Immature natural killer cell (primary cell): ENCODE results near the gene IL36A. TPM values are rescaled to one million over a fixed set of nuclear protein-coding genes. Genes with fewer than 3 reads are reported as not detected.

ENCODE experiments used
- DNase-seq, 3 donors: peaks; one replicate each; pipeline ENCODE4 v3.0.0; 2022; ENCODE audit warnings: mixed read lengths in 1 of 3
- H3K27ac Mint-ChIP-seq, 6 donors: one replicate each; pipeline ENCODE4 v1.8.0; 2020; ENCODE audit warnings: mixed read lengths in 6 of 6, mild to moderate bottlenecking in 5 of 6, inconsistent platforms in 4 of 6, moderate library complexity in 3 of 6
- H3K27me3 Mint-ChIP-seq, 3 donors: one replicate each; pipeline ENCODE4 v1.8.0; 2020 to 2021; ENCODE audit warnings: low read depth in 3 of 3, mild to moderate bottlenecking in 3 of 3, mixed read lengths in 3 of 3, moderate library complexity in 3 of 3, inconsistent platforms in 1 of 3
- H3K36me3 Mint-ChIP-seq, 3 donors: one replicate each; pipeline ENCODE4 v1.8.0; 2020; ENCODE audit warnings: mixed read lengths in 3 of 3, inconsistent platforms in 2 of 3, mild to moderate bottlenecking in 2 of 3
- H3K4me1 Mint-ChIP-seq, 2 donors: one replicate each; pipeline ENCODE4 v1.8.0; 2020; ENCODE audit warnings: inconsistent platforms in 2 of 2, mild to moderate bottlenecking in 2 of 2, mixed read lengths in 2 of 2, moderate library complexity in 1 of 2
- H3K4me3 Mint-ChIP-seq, 5 donors: one replicate each; pipeline ENCODE4 v1.8.0; 2020; ENCODE audit warnings: mild to moderate bottlenecking in 5 of 5, mixed read lengths in 5 of 5, inconsistent platforms in 3 of 5, moderate library complexity in 3 of 5
- H3K9me3 Mint-ChIP-seq, 6 donors: one replicate each; pipeline ENCODE4 v1.8.0; 2020; ENCODE audit warnings: mild to moderate bottlenecking in 6 of 6, mixed read lengths in 6 of 6, inconsistent platforms in 4 of 6, moderate library complexity in 3 of 6
- polyA plus RNA-seq, 3 donors: library from polyadenylated mRNA; unstranded; fragments of 300-500 nt; fragmentation: Illumina TruSeq; gene quantifications; one replicate each; pipeline ENCODE4 v1.2.3, GENCODE V29; 2021

The IL36A gene
- polyA plus RNA-seq, 3 donors from 2014 or later = not detected

DNA sequence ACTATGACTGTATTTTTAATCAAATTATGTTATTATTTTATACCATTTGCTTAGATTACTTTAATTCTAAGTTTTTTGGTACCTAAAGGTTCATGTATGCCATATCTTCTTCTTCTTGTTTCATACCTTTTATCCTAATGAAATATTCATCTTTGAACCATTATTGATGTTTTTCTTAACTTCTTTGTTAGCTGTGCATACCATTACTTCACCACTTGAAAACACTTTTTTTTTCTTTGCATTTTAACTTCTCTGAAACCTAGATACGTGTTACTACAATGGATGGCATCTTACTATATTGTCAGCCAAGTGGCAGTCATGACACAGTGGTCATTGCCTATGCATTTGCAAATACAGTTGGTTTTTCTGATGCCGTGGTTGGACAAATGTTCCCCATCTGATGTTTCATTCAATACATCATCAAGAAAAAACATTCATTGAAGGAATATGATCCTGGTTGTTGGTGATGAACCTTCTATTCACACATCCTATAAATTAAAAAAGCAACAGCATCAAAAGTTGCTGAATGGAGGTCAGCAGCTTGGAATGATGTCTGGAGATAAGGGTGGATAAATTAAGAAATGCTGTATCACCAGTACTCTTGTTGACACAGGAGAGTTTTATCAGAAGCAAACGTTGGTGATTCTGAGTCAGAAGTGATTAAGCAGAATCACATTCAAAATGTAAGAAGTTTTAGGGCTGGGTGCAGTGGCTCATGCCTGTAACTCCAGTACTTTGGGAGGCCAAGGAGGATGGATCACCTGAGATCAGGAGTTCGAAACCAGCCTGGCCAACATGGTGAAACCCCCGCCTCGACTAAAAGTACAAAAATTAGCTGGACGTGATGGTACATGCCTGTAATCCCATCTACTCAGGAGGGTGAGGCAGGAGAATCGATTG, 7.4 kb downstream of the IL36A start:
- Mint-ChIP-seq H3K4me1 (no peaks in the 10 kb centered on the region), H3K36me3 (no peaks in the 10 kb centered on the region), H3K9me3 (peaks cover 0 to 3% (median 0%) of the 10 kb centered on the region in 6 donors), H3K27ac (no peak overlapping the region), H3K27me3 (peaks cover 0 to 18% (median 5%) of the 10 kb centered on the region in 3 donors), H3K4me3 (no peak overlapping the region)
- DNase-seq = no peak

DNA sequence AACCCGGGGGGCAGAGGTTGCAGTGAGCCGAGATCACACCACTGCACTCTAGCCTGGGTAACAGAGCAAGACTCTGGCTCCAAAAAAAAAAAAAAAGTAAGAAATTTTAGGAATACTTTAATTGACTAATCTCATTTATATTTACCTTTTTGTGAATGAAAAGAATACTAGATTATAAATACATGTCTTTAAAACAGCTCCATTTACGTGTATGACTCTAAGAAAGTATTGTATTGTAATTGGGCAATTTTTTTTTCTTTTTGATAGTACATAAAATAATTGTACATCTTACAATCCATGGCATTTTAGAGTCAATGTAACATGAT, 8.0 kb downstream of the IL36A start:
- no peak for DNase-seq
- Mint-ChIP-seq H3K4me1 (no peaks in the 10 kb centered on the region), H3K27ac (no peak overlapping the region), H3K4me3 (no peak overlapping the region), H3K27me3 (peaks cover under 1 to 20% (median 7%) of the 10 kb centered on the region in 3 donors), H3K36me3 (no peaks in the 10 kb centered on the region), H3K9me3 (peaks cover 0 to 3% (median 0%) of the 10 kb centered on the region in 6 donors)

DNA sequence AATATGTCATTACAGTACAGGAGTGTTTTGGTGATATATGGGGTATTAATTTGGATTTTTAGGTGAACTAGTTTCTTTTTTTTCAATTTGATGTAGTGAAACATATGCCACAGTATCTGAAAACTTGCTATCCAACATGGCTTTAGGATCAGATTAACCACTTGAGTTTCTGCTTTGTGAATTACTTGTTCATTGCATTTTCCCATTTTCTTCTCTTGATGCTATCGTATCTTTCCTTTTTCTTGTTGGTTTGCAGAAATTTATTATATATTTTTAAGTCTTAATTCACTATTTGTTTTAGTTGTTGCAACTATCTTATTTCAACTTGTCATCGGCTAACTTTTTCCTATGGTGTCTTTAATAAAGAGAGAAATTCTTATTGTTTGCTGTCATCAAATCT, 8.8 kb downstream of the IL36A start:
- Mint-ChIP-seq H3K27me3 (peaks cover 6 to 20% (median 7%) of the 10 kb centered on the region in 3 donors), H3K9me3 (peaks cover 0 to 4% (median 2%) of the 10 kb centered on the region in 6 donors), H3K27ac (no peak overlapping the region), H3K36me3 (no peaks in the 10 kb centered on the region), H3K4me1 (no peaks in the 10 kb centered on the region), H3K4me3 (no peak overlapping the region)
- no peak for DNase-seq

DNA sequence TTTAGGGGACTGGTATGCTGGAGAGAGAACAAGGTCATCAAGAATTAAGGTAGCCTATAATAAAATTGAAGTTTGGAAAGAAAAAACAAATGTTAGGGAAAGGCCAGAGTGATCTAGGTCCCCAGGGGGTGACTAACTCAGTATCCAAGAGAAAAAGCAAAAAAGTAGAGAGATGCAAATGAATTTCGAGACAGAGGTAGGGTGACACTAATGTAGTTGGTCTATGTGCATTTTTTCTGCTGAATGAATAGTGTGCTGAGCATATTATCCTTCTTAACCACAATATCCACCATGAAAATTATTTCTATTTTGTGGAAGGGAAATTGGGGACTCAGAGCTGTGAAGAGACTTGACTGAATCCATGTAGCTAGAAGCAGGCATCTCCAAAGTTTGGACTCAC, 9.8 kb downstream of the IL36A start:
- no peak for DNase-seq
- Mint-ChIP-seq H3K4me3 (no peak overlapping the region), H3K9me3 (peaks cover 0 to 7% (median 2%) of the 10 kb centered on the region in 6 donors), H3K27ac (no peak overlapping the region), H3K27me3 (peaks cover 6 to 20% (median 9%) of the 10 kb centered on the region in 3 donors), H3K36me3 (no peaks in the 10 kb centered on the region), H3K4me1 (no peaks in the 10 kb centered on the region)

DNA sequence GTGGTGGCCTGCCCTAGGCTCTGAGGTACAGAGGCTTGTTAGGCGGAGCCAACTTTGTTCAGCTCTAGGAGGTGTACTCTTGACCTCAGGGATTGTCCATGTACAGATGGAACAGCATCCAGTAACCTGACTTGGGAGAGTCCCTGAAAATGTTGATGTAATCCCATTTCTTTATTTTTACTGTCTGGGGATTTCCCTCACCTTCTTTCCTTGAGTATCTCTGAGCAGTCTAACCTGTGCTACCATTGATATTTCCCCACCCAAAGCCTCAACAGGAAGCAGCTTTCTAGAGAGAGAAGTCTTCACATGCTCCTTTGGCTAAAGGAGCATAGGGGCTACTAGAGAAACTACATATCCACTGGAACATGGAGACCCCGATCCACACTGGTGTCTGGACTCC, 10.4 kb downstream of the IL36A start:
- Mint-ChIP-seq H3K4me3 (no peak overlapping the region), H3K4me1 (no peaks in the 10 kb centered on the region), H3K27ac (no peak overlapping the region), H3K27me3 (peaks cover 6 to 20% (median 9%) of the 10 kb centered on the region in 3 donors), H3K9me3 (peaks cover 0 to 7% (median 2%) of the 10 kb centered on the region in 6 donors), H3K36me3 (no peaks in the 10 kb centered on the region)
- no peak for DNase-seq

DNA sequence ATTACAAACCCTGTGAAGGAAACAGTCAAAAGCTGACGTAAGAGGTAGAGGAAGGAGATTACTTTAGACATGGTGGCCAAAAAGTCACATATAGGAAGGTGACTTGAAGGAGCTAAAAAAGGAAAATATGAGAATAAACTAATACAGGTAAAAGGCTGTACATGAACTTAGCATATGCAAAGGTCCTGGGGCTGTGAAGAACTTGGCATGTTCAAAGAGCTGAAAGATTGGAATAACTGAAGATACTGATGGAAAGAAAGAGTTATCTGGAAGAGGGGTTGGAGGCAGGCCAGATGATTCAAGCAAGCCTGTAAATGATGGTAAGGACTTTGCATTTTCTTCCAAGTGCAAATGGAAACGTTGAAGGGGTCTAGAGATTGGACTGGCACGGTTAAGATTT, 13.2 kb downstream of the IL36A start:
- Mint-ChIP-seq H3K27me3 (peaks cover 6 to 16% (median 9%) of the 10 kb centered on the region in 3 donors), H3K4me3 (no peak overlapping the region), H3K36me3 (no peaks in the 10 kb centered on the region), H3K27ac (no peak overlapping the region), H3K4me1 (no peaks in the 10 kb centered on the region), H3K9me3 (peaks cover 0 to 7% (median 2%) of the 10 kb centered on the region in 6 donors)
- no peak for DNase-seq

DNA sequence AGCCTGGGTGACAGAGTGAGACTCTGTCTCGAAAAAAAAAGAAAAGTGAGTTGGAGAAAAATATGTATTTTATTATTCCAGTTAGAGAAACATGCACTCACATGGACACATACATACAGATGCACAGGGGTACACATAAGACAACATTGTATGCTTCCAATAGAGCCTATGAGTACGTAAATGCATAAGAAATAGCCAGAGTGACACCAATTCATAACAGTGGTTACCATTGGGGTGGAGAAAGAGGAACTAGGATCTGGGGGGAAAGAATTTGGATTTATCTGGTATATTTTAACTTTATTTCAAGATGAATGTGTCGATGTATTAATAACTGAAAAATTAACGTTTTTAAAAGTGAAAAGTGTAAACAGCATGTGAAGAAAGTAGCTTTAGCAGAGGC, 16.1 kb downstream of the IL36A start:
- no peaks in the 10 kb centered on the region for H3K4me1 Mint-ChIP-seq
- peaks cover 0 to 7% (median 2%) of the 10 kb centered on the region in 6 donors for H3K9me3 Mint-ChIP-seq

DNA sequence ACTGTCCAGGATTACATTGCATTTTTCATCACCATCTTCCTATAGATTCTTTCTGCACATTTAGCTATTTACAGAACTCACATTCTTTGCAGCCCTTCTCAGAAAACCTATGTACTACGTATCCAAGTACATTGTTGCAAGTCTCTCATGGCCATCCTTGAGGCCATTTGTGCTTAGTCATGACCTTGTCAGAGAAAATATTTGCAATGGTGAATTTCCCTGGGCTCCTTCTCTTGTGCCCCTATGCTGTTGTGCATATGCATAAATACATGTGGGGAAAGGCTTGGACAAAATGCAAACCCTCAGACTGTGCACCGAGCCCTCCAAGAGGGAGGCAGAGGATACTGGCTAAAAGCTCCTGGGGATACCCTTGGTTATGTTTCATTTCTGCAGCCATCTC, 19.5 kb downstream of the IL36A start:
- no peak for DNase-seq
- no peak overlapping the region for H3K4me3 Mint-ChIP-seq
- peaks cover 0 to 2% (median 0%) of the 10 kb centered on the region in 6 donors for H3K9me3 Mint-ChIP-seq
- H3K27me3 Mint-ChIP-seq = peaks cover 0 to 11% (median 6%) of the 10 kb centered on the region in 3 donors
- H3K27ac Mint-ChIP-seq = no peak overlapping the region
- H3K36me3 Mint-ChIP-seq = no peaks in the 10 kb centered on the region
- H3K4me1 Mint-ChIP-seq = no peaks in the 10 kb centered on the region

More for the DNA sequence above, 16.1 kb downstream of the IL36A start:
- Mint-ChIP-seq H3K27ac (no peak overlapping the region), H3K4me3 (no peak overlapping the region), H3K27me3 (peaks cover 6 to 12% (median 8%) of the 10 kb centered on the region in 3 donors), H3K36me3 (no peaks in the 10 kb centered on the region)
- no peak for DNase-seq

DNA sequence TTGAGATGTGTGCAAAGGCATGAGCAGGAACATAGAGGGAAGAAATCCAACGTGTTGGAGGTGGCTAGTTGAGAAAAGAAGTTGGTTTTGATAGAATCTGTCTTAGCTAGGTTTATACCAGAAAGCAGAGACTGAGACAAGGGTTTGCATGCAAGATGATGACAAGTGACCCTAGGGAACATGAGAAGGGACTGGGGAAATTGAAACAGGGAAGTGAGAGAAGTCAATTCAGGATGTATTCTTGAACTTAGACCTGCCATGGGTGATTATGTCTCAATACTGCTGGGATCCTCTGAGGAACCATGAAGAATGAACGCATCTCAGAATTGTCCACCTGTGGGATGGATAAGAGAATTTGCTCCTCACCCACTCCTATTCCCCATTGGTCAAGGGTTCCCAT, 20.5 kb downstream of the IL36A start:
- DNase-seq = no peak
- Mint-ChIP-seq H3K4me1 (no peaks in the 10 kb centered on the region), H3K4me3 (no peak overlapping the region), H3K36me3 (no peaks in the 10 kb centered on the region), H3K27me3 (peaks cover 0 to 15% (median 9%) of the 10 kb centered on the region in 3 donors), H3K9me3 (no peaks in the 10 kb centered on the region), H3K27ac (no peak overlapping the region)

DNA sequence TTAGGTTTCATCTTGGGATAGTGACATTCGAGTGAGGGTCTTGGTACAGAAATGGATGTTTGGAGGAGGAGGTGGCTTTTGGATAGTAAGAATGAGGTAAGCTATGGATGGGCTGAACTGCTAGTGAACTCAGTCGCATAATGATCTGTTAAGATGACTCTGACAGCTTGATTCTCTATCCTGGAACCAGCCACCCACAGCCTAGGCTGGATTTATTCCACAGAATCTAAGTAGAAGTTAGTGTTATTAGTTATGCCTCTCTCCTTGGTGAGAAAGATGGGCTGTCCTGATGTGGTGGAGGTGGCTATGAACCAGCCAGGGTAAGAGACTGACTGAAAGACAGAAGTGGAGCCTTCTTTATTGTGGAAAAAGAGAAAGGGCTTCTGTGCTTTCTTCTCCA, 22.4 kb downstream of the IL36A start:
- Mint-ChIP-seq H3K27ac (no peak overlapping the region), H3K27me3 (peaks cover 0 to 19% (median 9%) of the 10 kb centered on the region in 3 donors), H3K4me1 (no peaks in the 10 kb centered on the region), H3K9me3 (no peaks in the 10 kb centered on the region), H3K36me3 (no peaks in the 10 kb centered on the region), H3K4me3 (no peak overlapping the region)
- no peak for DNase-seq

DNA sequence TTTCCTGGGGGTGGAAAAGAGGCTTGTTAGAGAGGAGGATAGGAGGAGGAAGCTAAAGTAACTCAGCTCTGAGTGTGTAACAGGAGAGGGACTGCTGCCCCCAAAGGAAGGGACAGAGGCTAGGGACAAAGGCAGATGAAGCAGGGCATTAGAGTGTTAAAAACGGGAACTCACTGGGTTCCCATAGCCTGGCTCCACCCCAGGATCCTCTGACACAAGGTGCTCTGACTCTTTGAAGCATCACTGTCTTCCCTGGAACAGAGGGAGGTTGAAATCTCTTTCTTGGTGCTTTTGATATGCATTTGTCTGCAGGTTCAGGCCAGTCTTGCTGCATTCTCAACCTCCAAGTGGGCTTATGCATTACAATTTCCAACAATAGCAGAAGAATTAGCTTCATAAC, 22.9 kb downstream of the IL36A start:
- no peak overlapping the region for H3K4me3 Mint-ChIP-seq
- H3K9me3 Mint-ChIP-seq = no peaks in the 10 kb centered on the region
- peaks cover under 1 to 19% (median 9%) of the 10 kb centered on the region in 3 donors for H3K27me3 Mint-ChIP-seq
- no peak overlapping the region for H3K27ac Mint-ChIP-seq
- DNase-seq = no peak
- H3K36me3 Mint-ChIP-seq = no peaks in the 10 kb centered on the region
- H3K4me1 Mint-ChIP-seq = no peaks in the 10 kb centered on the region

DNA sequence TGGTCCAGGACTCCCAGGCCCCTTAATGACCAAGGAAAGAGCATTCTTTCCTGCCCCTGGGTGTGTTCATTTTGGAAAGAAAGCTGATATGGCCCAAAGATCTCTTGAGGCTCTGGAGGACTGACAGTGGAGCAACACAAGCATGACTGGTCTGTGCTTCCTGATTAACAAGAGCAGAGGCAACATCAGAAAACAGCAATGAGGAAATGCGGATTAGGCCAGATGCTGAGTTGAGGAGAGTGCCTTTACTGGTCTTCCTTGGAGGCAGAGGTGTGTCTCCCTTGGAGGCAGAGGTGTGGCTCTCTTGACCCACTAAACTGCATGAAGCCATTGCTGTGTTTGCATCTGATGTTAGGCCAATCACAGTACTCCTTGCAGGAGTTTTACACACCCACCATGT, 27.5 kb downstream of the IL36A start:
- no peak overlapping the region for H3K4me3 Mint-ChIP-seq
- no peaks in the 10 kb centered on the region for H3K4me1 Mint-ChIP-seq
- H3K9me3 Mint-ChIP-seq = no peaks in the 10 kb centered on the region
- H3K36me3 Mint-ChIP-seq = no peaks in the 10 kb centered on the region
- no peak for DNase-seq
- no peak overlapping the region for H3K27ac Mint-ChIP-seq
- peaks cover 2 to 20% (median 6%) of the 10 kb centered on the region in 3 donors for H3K27me3 Mint-ChIP-seq

DNA sequence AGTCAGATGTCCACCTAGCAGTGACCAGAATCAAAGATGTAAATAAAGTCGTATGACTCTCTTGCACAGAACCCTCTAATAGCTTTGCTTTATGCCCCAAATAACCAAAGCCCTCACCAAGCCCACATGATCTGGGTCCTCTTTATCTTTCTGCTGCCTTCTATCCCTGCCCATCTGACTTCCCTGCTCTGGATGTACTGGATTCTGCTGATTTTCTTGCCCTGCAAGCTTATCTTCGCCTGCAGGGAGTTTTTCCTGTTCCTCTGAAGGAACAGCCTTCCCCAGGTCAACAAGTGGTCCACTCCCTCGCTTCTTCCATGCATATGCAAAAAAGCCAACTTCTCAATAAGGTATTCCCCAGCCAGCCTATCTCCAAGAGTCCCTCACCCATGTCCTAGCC, 28.8 kb downstream of the IL36A start:
- H3K27ac Mint-ChIP-seq = peak overlapping the region in 1 of 6 donors; percentile 14
- DNase-seq = no peak
- H3K27me3 Mint-ChIP-seq = peaks cover 2 to 20% (median 6%) of the 10 kb centered on the region in 3 donors
- H3K36me3 Mint-ChIP-seq = no peaks in the 10 kb centered on the region
- H3K4me1 Mint-ChIP-seq = no peaks in the 10 kb centered on the region
- no peaks in the 10 kb centered on the region for H3K9me3 Mint-ChIP-seq
- no peak overlapping the region for H3K4me3 Mint-ChIP-seq

DNA sequence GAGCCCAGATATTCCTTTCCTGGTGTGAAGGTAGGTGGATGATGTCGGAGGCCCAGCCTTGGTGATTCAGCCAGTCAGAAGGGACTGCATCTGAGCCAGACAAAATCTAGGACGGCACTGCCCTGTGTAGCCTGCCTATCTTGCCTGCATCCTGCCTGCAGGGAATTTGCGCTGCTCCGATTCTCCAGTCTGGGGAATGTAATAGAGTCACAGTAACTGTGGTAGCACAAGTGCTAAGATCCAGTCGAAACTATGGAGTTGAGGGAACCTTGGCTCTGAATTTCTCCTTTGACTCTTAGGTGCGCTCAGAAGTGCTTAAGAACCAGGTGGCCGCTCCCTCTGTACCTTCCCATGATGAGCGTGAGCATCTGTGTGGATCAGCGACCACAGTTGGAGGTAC, 31.5 kb downstream of the IL36A start:
- no peaks in the 10 kb centered on the region for H3K9me3 Mint-ChIP-seq
- no peak overlapping the region for H3K27ac Mint-ChIP-seq
- no peak overlapping the region for H3K4me3 Mint-ChIP-seq
- H3K4me1 Mint-ChIP-seq = no peaks in the 10 kb centered on the region
- no peak for DNase-seq
- H3K27me3 Mint-ChIP-seq = peaks cover 3 to 15% (median 7%) of the 10 kb centered on the region in 3 donors
- H3K36me3 Mint-ChIP-seq = no peaks in the 10 kb centered on the region

DNA sequence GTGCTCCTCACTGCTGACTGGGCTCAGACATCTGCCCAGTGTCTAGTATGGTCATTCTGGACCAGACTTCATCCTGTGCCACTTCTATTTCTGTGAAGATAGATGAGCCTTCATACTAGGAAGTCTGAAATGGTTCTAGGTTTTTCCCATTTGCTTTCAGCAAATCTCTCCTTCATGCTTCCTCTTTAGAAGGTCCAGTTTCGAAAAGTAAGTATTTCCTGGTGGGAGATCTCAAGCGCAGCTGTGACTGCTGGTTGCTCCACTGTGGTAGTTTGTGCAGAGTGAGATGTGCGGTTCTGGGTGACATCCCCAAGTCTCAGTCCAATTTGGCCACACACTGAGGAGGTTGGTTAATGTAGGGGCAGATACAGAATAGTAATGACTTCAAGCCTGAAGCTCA, 33.0 kb downstream of the IL36A start:
- no peaks in the 10 kb centered on the region for H3K9me3 Mint-ChIP-seq
- peaks cover 3 to 16% (median 7%) of the 10 kb centered on the region in 3 donors for H3K27me3 Mint-ChIP-seq
- H3K4me1 Mint-ChIP-seq = no peaks in the 10 kb centered on the region
- H3K27ac Mint-ChIP-seq = no peak overlapping the region
- DNase-seq = no peak
- no peak overlapping the region for H3K4me3 Mint-ChIP-seq
- no peaks in the 10 kb centered on the region for H3K36me3 Mint-ChIP-seq
